D341Med (cell line): ENCODE data around the gene DEFB108B.
A peak's percentile ranks its signal among the peaks of the same experiment; 100 is the strongest.
"Not testable (repeated sequence)": the region's sequence is repeated elsewhere in the genome, so short reads cannot be mapped to it uniquely, and the experiment has no call there.

Experiments
- DNase-seq: peaks from one replicate; pipeline ENCODE4 v3.0.0; 2012; ENCODE audit warnings: low spot score

Gene DEFB108B, protein sequence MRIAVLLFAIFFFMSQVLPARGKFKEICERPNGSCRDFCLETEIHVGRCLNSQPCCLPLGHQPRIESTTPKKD

DNA sequence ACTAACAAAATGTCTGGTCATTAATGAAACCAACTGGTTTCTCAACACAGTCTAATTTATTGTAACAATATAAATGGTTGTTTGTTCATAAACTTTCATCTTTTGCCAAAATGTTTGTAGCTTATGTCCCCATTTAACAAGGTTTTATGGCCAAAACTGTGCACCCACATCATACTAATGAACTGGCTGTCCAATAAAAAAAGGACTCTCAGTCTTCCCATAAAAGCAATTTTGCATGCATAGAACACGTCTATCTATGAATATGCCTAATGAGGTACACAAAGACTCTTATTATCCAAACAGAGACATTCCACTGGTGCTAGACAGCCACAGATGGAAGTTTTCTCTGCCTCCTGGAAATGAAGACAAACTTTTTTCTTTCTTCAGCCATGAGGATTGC is at the start of gene DEFB108B:
TSS of gene DEFB108B (plus strand) at position 390 of the 400 bp plus-strand sequence. CDS start at position 390, 0 bp downstream.
- DNase-seq = not testable (repeated sequence)

DNA sequence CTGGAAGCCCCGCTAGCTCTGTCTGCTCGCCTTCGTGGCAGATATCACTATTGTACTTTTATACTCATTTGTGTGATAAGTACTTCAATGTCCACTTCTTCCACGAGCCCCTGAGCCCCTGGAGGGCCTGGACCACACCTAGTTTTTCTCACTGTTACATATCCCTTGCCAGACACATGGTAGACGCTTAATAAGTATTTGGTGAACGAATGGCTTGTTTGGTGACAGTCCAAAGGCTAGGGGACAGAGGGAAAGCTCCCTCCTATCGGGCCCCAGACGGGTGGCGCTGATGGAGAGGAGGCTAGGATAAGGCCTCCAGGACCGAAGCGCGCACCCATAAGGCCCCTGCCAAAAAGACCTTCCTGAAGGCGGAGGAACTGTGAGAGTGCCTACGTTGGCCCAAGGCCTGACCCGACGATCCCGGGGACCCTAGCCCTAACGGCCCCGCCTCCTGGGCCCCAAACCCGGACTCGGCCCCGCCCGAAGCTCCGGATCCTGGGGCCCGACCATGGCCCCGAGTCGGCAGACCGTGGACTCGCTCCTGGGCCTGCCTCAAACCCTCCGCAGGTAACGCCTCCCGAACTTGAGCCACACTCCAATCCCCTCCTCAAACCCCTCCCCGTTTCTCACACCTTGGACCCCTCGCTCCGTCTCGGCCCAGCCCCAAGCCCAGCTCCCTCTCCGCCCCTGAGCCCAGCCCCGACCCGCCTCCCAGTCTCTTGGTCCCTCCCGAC is 46.7 kb upstream of the DEFB108B start:
- peak; percentile 68 for DNase-seq

DNA sequence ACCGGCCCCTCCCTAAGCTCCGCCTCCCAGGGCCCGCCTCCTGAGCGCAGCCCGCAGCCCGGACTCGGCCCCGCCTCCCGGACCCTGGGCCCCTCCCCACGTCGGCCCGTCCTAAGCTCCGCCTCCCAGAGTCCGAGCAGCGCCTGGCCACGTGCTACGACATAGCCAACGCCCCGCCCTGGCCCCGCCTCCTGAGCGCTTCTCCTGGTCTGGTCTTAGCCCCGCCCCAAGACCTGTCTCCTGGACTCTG is 46.2 kb upstream of the DEFB108B start:
- peak; percentile 80 for DNase-seq

DNA sequence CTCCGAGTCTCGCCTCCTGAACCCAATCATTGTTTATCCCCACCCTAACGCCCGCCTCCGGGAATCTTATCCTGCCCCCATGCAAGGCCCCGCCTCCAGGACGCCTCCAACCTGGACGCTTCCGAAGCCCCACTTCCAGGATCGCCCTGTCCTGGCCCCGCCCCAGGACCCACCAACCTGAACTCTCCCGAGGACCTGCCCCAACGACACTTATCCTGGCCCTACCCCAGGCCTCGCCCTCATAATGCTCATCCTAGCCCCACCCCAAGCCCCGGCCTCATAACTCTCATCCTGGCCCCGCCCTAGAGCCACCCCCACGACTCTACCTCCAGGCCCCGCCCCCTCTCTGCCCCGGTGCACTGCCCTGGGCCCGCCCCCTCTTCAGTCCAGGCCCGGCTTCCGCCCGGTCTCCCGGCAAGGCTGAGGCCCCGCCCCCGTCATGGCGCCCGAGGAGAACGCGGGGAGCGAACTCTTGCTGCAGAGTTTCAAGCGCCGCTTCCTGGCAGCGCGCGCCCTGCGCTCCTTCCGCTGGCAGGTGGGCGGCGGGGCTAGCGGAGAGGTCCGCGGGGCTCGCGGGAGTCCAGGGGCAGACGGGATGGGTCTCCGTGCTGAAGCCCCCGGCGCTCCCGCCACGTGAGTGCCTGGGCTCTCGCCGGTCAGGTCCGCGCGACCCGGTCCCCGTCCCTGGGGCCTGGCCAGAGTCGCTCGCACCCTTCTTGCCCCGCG is 45.7 kb upstream of the DEFB108B start:
- DNase-seq = peak; percentile 74

DNA sequence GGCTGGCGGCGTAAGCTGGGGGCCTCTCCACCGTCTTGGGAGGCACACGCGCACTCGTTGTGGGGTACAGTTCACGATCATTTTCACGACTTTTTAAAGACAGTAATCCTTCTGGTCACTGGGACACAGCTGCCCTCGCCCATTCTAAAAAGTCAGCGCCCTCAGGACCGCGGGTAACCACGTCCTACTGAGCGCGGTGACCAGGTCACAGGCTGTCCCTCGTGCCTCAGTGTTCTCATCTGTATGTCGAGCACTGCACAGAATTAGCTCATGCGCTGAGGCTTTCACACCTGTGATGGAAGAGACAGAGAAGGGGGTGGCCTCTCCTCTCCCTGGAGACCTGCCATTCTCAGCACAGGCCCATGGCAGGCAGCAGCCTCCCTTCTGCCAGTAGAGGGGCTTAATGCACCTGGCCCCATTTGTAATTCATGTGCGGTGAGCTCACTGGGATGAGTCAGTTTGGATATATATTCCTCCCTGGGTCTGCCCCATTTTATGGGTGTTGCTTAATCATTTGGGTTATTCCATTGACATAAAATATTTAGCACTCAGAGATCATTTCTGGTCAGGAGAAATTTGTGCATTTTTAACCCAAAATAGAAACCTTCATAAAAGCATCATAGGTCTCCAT is 45.1 kb upstream of the DEFB108B start:
- not testable (repeated sequence) for DNase-seq

DNA sequence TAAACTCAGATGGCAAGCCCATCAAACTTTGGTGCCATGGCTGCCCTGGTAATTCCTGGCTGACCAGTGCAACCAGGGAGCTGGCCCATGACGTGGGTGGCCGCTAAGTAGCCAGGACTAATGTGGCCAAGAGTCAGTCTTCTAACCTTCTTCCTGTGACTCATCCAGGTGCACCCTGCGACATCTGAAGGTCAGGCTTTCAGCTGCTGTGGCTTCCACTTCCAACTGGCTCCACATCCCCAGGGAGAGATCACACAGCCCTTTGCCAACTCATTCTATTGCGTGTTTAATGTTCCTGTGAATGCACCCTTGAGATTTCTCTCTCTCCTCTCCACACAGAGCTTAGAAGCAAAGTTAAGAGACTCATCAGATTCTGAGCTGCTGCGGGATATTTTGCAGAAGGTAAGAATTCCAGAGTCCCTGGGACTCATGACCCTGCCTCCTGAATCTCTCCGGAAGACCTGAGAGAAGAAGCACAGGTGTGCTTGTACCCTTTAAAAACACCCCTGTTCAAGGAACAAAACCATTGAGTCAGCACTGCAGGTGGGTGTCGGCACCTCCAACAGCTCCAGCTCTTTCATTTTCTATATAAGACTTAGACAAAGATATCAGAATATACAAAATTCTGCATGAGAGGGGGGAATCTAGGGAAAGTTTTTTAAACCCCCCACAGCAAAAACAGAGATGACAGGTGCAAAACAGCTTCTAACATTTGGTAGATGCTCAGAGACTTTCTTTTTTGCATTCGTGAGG is 43.4 kb upstream of the DEFB108B start:
- not testable (repeated sequence) for DNase-seq

DNA sequence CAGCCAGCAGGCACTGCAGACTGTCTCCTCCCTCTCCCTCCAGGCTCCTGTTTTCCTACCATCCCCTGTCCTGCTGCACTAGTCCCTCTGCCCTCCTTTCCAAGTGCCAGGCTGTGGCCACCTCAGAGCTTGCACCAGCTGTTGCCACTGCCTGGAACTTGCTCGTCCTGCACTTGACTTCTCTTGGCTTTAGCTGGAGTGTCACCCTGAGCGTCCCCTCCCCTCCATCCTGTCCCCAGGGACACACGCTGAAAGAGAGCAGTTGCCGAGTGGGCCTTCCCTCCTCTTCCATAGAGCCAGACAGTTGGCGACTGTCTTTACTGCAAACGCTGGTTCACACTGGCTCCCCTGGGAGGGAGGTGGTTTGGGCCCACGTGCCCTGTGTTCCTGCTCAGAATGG is 41.9 kb upstream of the DEFB108B start:
- DNase-seq = not testable (repeated sequence)

DNA sequence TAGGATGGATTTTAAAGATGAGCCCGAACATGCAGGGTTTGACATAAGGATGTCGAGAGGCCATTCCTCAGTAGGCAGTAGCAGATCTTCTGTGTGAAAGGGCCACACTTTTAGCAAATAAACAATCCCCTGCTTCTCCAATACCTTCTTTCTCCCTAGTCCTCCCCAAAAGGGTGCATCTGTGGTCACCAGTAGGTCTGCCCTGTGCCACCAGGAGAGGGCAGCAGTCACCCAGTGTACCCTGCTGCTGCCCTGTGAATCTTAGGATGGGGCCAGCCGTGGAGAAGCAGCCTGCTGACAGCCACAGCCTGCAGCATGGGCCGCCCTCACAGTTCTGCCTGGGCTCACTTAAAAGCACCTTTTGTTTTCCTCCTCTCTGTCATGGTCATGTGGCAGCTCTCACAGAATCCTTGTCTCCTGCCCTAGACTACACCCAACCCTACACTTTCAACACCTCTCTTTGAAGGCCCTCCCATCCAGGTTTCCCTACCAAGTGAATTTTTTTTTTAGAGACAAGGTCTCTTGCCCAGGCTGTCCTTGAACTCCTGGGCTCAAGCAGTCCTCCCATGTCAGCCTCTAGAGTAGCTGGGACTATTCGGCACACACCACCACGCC is 40.3 kb upstream of the DEFB108B start:
- DNase-seq = not testable (repeated sequence)

DNA sequence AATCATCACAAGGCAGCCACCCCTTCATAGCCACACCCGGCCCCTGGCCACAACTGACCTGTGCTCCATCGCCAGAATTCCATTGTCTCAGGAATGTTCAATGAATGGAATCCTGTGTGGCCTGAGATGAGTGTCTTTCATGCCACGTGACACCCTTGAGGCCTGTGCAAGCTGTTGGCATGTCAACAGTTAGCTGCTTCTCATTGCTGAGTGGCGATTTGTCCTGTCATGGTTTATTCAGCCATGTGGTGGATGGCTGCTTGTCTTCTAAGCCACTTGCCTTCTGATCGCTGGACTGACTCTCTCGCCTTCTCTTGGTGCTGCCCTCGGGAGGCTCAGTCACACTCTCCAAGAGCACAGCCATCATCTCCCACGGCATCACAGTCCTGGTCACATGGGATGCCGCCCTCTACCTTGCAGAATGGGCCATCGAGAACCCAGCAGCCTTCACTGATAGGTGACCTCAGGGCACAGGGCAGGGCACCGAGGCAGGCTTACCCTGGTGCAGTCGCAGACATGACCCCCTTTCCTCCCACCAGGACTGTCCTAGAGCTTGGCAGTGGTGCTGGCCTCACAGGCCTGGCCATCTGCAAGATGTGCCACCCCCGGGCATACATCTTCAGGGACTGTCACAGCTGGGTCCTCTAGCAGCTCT is 38.5 kb upstream of the DEFB108B start:
- not testable (repeated sequence) for DNase-seq

DNA sequence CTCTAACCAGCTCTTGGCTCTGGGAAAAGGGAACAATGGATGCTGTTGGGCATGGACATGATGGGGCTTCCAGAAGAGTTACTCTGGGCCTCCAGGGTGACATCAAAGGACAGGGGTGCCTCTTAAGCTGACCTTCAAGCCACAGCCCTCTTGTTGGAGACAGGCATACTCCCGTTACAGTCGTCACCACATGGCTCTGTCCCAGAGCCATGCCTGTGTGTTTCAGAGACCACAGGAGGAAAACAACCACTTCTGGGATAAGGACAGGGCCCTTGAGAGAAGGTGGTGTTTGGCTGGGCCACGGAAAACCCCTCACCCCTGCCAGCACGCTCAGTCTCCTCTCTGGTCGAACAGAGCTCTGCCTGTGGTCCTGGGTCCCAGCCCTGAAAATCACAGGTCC is 37.8 kb upstream of the DEFB108B start:
- DNase-seq = not testable (repeated sequence)

DNA sequence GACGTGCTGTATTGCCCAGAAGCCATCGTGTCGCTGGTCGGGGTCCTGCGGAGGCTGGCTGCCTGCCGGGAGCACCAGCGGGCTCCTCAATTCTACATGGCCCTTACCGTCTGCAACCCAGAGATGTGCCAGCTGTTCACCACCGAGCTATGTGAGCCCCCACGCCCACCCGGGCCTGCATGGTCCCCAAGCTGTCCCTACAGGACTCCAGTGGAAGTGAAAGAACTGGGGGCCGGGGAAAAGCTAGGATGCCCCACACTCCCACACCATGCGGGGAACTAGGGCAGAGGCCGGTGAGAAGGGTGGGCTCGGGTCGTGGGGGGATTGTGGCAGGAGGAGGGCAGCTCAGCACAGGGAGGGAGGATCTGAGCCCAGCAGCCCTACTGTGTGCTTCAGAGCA is 37.0 kb upstream of the DEFB108B start:
- not testable (repeated sequence) for DNase-seq

DNA sequence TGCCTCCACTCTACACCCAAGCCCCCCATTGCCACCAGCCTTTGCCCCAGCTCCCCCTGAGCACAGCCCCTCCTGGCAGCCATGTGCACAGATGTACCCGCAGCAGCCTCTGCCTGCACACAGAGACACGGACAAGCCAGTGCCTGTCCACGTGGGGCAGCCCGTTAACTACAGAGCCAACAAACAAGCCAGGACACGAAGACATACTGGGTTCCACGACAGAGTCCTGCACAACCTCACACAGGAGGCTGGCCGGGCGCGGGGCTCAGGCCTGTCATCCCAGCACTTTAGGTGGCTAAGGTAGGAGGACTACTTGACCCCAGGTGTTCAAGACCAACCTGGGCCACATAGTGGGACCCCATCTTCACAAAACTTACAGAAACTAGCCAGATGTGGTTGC is 36.2 kb upstream of the DEFB108B start:
- not testable (repeated sequence) for DNase-seq

DNA sequence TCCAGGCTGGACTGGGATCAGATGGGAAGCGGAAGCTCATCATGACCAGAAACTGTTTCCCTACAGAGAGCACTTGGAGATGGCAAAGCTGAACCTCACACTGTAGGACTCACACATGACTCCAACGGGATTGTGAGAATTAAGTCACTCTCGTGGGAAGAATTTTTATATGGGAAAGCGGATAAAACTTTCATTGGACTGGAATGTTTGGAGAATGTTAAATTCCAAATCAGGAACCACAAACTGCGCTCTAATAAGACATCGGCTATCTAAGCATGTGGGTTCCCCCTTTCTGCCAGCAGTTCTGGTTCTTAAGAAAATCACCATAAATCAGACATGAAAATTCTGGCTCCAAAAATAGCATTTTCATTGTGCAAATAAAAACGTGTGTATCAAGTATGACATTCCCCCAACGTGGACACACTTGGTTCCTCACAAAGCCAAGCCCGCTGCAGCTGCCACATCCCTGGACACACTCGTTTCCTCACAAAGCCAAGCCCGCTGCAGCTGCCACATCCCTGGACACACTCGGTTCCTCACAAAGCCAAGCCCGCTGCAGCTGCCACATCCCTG is 33.4 kb upstream of the DEFB108B start:
- DNase-seq = not testable (repeated sequence)

DNA sequence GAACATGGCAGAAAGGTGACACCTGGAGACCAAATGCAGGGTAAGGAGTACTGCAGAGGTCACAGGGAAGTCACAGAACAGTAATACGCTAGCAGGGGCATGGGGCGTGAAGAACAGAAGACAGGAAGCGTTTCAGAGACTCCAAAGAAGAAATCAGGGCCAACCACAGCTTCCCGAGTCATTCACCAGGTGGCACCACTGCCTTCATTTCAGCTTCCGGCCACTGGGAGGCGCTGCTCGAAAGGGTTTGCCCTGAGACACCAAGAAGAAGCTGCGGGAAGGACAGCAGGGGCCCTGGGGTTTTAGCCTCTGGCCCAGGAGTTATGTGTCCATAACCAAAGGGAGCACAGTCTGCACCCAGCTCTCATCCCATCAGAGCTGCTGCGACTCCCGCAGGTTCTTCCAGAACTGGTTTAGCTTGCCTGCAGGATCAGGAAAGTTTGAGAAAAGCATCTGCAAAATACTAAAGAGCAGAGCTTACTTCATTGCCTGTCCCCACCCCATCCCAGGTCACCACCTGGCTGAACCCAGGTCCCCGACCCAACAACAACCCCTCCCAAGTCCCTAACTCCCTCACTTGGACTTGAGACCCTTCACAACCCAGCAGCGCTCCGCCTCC is 32.6 kb upstream of the DEFB108B start:
- peak; percentile 73 for DNase-seq

DNA sequence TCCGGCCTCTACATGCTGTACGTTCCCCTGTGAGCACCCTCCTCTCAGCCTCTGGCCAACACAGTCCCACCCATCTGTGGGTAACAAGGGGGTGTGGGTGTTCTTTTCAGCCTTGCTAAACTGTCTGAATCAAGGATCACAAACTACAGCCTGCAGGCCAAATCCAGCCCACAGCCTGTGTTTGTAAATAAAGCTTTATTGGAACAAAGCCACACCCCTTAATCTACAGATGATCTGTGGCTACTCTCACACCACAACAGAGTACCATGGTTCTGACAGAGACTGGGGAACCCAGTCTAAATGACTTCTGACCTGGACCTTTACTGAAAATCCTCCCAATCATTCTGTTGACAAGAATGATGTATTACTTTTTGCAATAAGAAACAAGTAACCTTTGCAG is 32.0 kb upstream of the DEFB108B start:
- not testable (repeated sequence) for DNase-seq

DNA sequence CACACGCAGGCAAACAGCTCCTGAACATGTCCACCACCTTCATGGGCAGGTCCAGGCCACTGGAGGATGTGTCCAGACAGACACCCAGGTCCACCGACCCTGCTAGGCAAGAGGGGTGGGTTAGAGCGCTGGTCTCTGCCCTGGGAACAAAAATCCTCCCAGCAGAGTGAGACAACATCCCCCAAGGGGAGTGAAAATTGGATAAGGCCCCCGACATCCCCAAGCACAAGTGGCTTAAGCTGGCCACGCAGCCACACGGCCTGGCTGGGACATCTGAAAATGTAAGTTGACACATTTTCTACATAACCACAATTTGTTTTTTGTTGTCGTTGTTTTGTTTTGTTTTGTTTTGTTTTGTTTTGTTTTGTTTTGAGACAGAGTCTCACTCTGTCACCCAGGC is 30.1 kb upstream of the DEFB108B start:
- DNase-seq = not testable (repeated sequence)

DNA sequence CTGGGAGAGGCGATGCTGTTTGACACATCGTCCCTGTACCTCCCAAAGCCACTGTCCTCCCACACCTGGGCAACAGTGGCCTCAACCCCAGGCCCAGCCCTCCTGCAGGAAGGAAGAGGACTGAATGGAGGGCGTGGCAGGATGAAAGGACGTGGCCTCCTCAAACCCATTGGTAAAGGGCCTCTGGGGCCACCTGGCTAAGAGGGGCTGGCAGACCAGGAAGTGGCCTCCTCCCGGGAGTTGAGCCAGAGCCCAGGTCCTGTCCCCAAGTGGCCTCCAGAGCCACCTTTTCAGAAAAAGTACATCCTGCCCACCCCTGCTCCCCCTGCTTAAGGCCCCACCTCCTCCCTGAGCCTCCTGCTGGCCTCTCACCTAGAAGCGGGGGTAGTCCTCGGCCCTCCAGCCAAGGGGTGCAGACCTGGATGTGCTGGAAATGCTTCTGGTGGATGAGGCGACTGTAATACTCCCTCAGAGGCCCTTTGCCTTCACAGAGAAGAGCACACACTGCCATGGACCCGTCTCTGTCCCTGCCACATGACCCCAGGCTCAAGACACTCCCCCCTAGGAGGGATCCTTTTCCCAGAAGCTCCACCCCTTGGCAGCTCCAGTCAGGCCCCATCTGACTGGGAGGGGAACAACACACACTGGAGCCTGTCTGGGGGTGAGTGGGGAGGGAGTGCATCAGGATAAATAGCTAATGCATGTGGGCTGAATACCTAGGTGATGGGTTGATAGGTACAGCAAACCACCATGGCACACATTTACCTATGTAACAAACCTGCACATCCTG is 28.6 kb upstream of the DEFB108B start:
- DNase-seq = not testable (repeated sequence)

DNA sequence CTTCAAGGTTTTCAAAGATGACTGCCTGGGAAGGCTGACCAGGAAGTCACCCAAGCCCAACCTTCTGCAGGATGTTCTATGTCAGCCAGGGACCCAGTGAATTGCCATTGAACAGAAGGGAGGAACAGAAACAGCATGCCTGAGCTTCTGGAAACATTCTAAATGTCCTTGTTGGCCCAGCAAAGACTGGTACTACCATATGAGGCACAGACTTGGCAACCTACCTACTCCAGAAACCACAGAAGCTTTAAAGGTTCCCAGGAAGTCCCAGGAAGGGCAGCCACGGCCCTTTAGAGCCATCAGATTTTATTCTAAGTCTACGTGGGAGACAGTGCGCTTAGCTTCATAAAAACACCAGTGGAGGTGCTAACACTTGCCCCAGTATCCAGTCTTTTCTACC is 20.5 kb upstream of the DEFB108B start:
- not testable (repeated sequence) for DNase-seq

DNA sequence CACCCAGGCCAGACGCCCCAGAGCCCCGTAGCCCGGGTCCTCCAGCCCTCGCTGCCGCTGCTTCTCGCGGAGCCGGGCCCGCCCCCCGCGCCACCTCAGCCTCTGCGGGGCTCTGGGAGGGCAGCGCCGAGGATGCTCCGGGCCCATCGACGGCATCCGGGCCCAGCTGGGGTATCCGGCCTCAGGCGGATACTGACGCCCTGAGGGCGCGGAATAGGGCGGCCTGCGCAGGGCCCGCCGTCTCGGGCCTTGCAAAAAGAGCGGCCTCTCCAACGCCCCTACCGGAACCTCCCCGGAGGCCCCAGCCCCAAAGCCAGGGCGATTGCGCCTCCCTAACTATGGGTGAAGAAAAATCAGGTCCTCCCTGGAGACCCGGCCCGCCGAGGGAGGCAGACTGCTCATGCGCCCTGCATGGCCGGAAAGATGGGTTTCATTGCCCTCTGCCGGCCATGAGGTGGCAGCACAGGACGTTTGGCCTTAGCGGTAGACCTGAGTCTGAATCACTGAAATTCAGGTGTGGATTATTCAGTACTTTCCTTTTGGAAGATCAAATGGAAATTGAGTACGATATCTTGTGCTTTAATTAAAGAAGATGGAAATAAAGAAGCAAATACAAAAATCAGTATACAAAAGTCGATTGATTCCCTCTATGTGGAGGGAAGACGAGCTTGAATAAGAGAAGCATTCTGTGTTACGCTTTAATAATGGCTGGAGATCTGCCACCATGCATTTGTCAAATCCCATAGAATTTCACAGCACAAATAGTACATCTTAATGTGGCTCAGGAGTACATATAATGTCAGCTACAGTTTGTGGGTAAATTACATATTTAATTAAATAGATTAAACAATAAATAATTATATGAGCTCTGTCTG is 19.3 kb upstream of the DEFB108B start:
- peak; percentile 88 for DNase-seq
